Epithelial cell of proximal tubule (primary cell): ENCODE measurements around the gene CERS3. TPM values are rescaled to one million over a fixed set of nuclear protein-coding genes. Genes with fewer than 3 reads are reported as not detected.

Experiments
- DNase-seq: peaks from one replicate; pipeline ENCODE4 v3.0.0-alpha.2; 2011; ENCODE audit warnings: low read depth
- H3K4me3 ChIP-seq: 2 replicates; pipeline ENCODE4 v1.5.1; 2011; ENCODE audit warnings: low read depth, mild to moderate bottlenecking, low read length
- total RNA-seq: library from RNA; depleted of rRNA; stranded (reverse); fragments of >200 nt; gene quantifications from 2 replicates; pipeline ENCODE4 v1.2.3, GENCODE V29; 2015
- TF ChIP-seq, protein P1 (sequence below): conservative IDR thresholded peaks from 2 replicates; pipeline ENCODE4 v1.5.1; 2012; ENCODE audit warnings: low read depth, mild to moderate bottlenecking, low read length

CERS3 gene
- total RNA-seq, 1 donor from 2014 or later, result not detected

DNA sequence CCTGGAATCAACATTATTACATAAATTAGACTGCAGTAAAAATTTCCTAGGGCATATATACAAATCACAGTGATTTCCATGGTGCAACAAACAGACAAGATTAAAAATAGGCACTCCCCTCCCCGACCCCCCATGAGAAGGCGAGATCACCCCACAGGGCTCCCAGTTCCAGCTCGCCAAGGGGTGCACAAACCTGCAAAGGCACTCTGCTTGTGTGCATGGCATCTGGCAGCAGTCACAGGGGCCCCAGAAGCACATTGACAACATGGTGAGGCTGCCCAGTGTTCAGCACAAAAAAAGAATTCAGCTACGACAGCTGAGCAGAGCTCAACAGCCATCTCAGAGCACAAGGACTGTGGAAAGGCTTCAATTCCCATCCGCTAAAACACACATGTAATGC is 19.2 kb upstream of the CERS3 start:
- H3K4me3 ChIP-seq, result no peak overlapping the region
- DNase-seq, result no peak
- TF ChIP-seq, protein P1, sequence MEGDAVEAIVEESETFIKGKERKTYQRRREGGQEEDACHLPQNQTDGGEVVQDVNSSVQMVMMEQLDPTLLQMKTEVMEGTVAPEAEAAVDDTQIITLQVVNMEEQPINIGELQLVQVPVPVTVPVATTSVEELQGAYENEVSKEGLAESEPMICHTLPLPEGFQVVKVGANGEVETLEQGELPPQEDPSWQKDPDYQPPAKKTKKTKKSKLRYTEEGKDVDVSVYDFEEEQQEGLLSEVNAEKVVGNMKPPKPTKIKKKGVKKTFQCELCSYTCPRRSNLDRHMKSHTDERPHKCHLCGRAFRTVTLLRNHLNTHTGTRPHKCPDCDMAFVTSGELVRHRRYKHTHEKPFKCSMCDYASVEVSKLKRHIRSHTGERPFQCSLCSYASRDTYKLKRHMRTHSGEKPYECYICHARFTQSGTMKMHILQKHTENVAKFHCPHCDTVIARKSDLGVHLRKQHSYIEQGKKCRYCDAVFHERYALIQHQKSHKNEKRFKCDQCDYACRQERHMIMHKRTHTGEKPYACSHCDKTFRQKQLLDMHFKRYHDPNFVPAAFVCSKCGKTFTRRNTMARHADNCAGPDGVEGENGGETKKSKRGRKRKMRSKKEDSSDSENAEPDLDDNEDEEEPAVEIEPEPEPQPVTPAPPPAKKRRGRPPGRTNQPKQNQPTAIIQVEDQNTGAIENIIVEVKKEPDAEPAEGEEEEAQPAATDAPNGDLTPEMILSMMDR, result no peak

DNA sequence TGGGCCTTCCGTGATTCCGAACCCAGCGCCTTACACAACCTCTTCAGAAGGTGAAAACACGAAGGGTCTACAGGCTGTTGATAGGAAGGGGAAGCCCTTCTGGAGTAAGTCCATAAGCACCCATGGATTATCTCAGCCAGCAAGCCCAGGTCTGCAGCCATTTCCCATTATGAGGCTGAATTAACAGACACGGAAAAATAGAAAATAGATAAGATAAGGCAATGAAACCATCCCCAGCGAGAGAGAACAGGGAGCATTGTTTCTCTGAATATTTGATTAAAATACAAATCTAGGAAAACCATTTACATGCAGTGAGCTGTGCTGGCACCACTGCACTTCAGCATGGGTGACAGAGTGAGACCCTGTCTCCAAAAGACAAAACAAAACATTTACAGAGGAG is 16.2 kb upstream of the CERS3 start:
- DNase-seq, result no peak
- TF ChIP-seq, protein P1, result no peak
- no peak overlapping the region for H3K4me3 ChIP-seq

DNA sequence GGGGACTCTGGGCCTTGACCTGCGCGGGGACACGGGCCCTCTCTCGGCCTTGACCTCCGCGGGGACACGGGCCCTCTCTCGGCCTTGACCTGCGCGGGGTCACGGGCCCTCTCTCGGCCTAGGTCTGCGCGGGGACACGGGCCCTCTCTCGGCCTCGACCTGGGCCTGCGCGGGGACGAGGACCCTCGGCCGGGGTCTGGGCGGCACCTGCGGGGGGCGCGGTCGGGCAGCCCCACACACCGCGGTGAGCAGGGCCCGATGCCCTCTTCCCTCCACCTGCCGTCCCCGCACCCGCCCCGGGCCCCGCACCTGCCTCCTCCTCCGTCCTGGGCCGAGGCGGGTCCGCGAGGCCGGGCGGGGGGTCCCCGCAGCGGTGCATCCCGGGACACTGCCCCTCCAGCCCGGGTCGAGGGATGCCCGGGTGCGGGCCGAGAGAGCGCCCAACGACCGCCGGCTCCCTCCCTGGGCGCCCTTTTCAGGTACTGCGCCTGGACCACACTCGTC is 15.6 kb upstream of the CERS3 start:
- H3K4me3 ChIP-seq, result no peak overlapping the region
- DNase-seq, result no peak
- TF ChIP-seq, protein P1, result no peak

DNA sequence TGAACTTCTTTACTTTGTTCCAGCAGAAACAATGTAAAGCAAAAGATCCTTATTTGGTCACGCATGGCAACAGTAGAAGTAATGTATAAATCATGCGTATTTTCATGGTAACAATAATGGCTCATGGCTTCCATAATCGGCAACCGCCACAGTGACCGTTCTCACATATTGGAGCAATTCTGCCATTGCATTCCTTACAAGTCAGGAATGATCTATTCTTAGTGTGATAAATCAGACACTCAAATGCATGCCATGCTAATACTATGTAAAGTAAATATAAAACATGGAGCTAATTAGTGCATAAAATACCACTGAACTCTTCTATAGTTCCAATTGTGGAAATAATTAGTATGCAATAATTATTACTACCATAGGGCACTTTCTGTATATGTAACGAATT is 13.5 kb upstream of the CERS3 start:
- H3K4me3 ChIP-seq, result no peak overlapping the region
- TF ChIP-seq, protein P1, result no peak
- DNase-seq, result no peak

DNA sequence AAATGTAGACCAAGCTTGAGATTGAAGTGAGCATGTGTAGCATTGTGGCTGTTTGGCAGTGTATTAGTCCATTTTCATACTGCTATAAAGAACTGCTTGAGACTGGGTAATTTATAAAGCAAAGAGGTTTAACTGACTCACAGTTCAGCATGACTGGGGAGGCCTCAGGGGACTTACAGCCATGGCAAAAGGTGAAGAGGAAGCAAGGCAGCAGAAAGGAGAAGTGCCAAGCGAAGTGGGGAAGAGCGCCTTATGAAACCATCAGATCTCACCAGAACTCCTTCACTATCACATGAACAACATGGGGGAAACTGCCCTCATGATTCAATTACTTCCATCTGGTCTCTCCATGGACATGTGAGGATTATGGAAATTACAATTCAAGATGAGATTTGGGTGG is 8.6 kb upstream of the CERS3 start:
- TF ChIP-seq, protein P1, result no peak
- no peak overlapping the region for H3K4me3 ChIP-seq
- no peak for DNase-seq

DNA sequence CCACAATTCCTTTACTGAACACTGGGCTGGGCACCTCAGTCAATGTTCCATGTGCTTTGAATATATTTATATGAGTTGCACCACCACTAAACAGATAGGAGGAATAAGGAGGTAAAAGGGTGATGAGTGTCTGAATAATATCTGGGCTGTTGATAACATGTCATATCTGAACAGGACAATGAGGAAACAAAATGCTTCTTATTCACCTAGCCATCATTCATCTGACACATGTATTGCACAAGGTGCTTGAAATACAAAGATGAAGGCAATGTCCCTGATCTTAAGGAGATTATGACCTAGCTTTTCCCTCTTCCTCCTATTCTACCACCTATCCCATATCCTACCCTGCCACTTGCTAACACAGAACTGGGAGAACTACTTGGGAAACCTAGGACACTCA is 8.0 kb upstream of the CERS3 start:
- H3K4me3 ChIP-seq, result no peak overlapping the region
- no peak for DNase-seq
- TF ChIP-seq, protein P1, result no peak

DNA sequence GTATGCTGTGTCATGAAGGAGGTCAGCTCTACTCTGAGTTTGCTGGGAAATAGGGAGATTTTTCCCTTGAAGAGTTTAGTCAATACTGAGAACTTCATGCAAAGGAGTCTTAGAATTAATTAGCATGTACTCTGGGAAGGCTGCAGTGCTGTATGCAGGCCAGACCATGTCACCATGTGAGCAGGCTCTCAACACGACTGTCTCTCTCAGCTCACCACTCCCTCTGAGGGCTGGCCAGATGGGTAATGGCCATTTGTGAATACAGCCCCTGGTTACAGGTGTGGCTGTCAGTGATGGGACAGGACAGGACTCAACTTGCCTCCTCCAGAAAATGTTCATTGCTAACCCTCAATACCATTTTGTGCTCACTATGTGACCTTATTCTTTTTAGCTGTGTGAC is 5.1 kb upstream of the CERS3 start:
- H3K4me3 ChIP-seq, result no peak overlapping the region
- TF ChIP-seq, protein P1, result no peak
- no peak for DNase-seq
